NCI-H510A (cell line): ENCODE measurements around the gene PYCR2.
"Not testable (repeated sequence)": the region's sequence is repeated elsewhere in the genome, so short reads cannot be mapped to it uniquely, and the experiment has no call there.

Source experiments
- DNase-seq: peaks from one replicate; lab custom pipeline; 2025; lab: John Stamatoyannopoulos, UW

Gene PYCR2

GRCh38 chr1:225942574-225942973 is 18.5 kb upstream of the PYCR2 start:
- DNase-seq: no peak

- DNase-seq: no peak
These were observed 17.8 kb upstream of the PYCR2 start for GRCh38 chr1:225941942-225942222.

GRCh38 chr1:225941187-225941941 is 17.3 kb upstream of the PYCR2 start, which contains the start of gene LEFTY2:
TSS of gene LEFTY2 (minus strand) at chr1:225941220. CDS start at chr1:225941140, 80 bp downstream.
- no peak for DNase-seq

- DNase-seq: no peak
These were observed 16.5 kb upstream of the PYCR2 start for GRCh38 chr1:225940385-225941151.

- not testable (repeated sequence) for DNase-seq
These were observed 15.9 kb upstream of the PYCR2 start for GRCh38 chr1:225939939-225940310.

GRCh38 chr1:225939097-225939938 is 15.3 kb upstream of the PYCR2 start:
- DNase-seq: not testable (repeated sequence)

GRCh38 chr1:225937048-225937968 is 13.3 kb upstream of the PYCR2 start:
- peak; percentile 17 for DNase-seq

- no peak for DNase-seq
These were observed 12.5 kb upstream of the PYCR2 start for GRCh38 chr1:225936523-225936922.

GRCh38 chr1:225936086-225936485 is 12.0 kb upstream of the PYCR2 start:
- not testable (repeated sequence) for DNase-seq

- DNase-seq: no peak
These were observed 10.7 kb upstream of the PYCR2 start for GRCh38 chr1:225934711-225935110.

GRCh38 chr1:225933072-225933471 is 9.0 kb upstream of the PYCR2 start:
- no peak for DNase-seq

- no peak for DNase-seq
These were observed 7.5 kb upstream of the PYCR2 start for GRCh38 chr1:225931270-225932136.

GRCh38 chr1:225930566-225930965 is 6.5 kb upstream of the PYCR2 start:
- no peak for DNase-seq

- not testable (repeated sequence) for DNase-seq
These were observed 5.4 kb upstream of the PYCR2 start for GRCh38 chr1:225929462-225929861.

GRCh38 chr1:225928186-225929175 is 4.4 kb upstream of the PYCR2 start:
- no peak for DNase-seq

- DNase-seq: no peak
These were observed 2.6 kb upstream of the PYCR2 start for GRCh38 chr1:225926551-225927113.

GRCh38 chr1:225923381-225923691 is 714 bp downstream of the PYCR2 start:
- no peak for DNase-seq

- no peak for DNase-seq
These were observed 2.0 kb downstream of the PYCR2 start for GRCh38 chr1:225921734-225922709.
